Measurements from ENCODE around the gene DPH3. TPM values are rescaled to one million over a fixed set of nuclear protein-coding genes. Genes with fewer than 3 reads are reported as not detected.
A peak's percentile ranks its signal among the peaks of the same experiment; 100 is the strongest.

The DPH3 gene
- total RNA-seq, 1 donor from 2014 or later, result 30.2 TPM

DNA sequence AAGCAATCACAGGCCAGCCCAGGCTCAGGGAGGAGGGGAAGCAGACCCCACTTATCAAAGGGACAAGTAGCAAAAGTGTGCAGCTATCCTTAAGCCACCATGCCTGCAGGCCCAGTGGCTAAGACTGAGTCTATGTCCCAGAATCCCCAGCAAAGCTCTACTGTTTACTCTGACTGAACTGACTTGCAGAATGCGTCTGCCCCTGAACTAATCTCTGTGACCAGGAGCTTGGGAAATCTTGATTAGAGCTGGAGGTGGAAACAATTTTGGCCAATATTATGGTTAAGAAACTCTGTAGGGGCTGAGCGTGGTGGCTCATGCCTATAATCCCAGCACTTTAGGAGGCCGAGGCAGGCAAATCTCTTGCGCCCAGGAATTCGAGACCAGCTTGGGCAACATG, 22.6 kb downstream of the DPH3 start:
- Mint-ChIP-seq H3K4me1 (ENCODE audit: unreplicated experiment) (peaks cover 10% of the 10 kb centered on the region), H3K27me3 (peaks cover 9% of the 10 kb centered on the region), H3K9me3 (no peaks in the 10 kb centered on the region), H3K36me3 (no peaks in the 10 kb centered on the region), H3K4me3 (no peak overlapping the region), H3K27ac (no peak overlapping the region)
- no peak for DNase-seq (ENCODE audit: extremely low spot score, unreplicated experiment)
- TF ChIP-seq, protein P1, sequence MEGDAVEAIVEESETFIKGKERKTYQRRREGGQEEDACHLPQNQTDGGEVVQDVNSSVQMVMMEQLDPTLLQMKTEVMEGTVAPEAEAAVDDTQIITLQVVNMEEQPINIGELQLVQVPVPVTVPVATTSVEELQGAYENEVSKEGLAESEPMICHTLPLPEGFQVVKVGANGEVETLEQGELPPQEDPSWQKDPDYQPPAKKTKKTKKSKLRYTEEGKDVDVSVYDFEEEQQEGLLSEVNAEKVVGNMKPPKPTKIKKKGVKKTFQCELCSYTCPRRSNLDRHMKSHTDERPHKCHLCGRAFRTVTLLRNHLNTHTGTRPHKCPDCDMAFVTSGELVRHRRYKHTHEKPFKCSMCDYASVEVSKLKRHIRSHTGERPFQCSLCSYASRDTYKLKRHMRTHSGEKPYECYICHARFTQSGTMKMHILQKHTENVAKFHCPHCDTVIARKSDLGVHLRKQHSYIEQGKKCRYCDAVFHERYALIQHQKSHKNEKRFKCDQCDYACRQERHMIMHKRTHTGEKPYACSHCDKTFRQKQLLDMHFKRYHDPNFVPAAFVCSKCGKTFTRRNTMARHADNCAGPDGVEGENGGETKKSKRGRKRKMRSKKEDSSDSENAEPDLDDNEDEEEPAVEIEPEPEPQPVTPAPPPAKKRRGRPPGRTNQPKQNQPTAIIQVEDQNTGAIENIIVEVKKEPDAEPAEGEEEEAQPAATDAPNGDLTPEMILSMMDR (conservative IDR thresholded peaks at IDR 0.05), result no peak

DNA sequence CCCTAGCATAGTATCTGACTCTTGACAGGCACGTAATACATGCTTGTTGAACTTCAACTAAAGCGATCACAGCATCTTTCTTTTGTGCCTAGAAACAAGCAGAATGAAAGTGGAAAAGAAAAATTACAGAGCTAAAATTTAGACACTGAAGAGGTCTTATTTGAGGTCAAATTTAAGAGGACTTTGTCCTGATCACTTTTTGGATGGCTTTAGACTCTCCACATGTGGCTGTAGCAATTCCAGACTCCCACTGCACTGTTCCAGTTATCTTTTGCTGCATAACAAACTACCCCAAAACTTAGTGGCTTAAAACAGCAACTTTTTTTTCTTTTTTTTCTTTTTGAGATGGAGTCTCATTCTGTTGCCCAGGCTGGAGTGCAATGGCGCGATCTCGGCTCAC, 23.5 kb downstream of the DPH3 start:
- H3K4me3 Mint-ChIP-seq, result no peak overlapping the region
- no peaks in the 10 kb centered on the region for H3K9me3 Mint-ChIP-seq
- DNase-seq (ENCODE audit: extremely low spot score, unreplicated experiment), result no peak
- no peaks in the 10 kb centered on the region for H3K36me3 Mint-ChIP-seq
- peaks cover 9% of the 10 kb centered on the region for H3K27me3 Mint-ChIP-seq
- TF ChIP-seq, protein P1 (conservative IDR thresholded peaks at IDR 0.05), result no peak
- H3K27ac Mint-ChIP-seq, result no peak overlapping the region
- peaks cover 9% of the 10 kb centered on the region for H3K4me1 Mint-ChIP-seq (ENCODE audit: unreplicated experiment)

DNA sequence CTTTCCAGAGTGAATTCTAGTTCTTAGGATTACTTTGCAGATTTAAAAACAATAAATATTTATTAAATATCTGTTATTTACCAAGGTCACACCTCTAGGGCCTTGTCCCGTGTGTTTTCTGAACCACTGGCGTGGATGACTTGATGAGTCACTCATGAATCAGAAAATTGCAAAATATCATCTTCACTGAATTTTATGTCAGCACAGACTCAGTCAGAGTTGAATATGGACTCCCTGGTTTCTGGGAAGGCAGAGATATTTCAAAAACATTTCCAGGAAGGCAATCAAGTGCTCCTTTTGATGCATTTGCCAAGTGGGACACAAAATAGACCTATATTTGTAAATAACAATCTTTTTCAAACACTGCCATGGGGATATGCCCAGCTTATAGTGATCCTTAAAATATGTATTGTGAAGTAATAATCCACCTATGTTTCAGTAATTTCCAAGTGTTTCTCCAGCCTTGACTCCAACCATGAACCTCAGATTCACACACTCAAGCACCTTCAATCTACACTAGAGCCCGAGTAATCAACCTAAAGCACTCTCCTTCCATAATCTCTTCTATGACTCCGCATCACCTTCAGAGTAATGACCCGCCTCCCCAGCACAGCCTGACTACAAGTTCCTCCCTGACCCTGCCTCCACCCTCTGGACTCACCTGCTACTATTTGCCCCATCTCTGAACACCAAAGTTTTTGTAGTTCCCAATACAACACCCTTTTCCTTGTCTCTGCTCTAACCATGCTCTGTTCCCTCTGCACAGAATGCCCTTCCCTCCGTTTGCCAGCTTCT, 24.3 kb downstream of the DPH3 start:
- Mint-ChIP-seq H3K27me3 (peaks cover 9% of the 10 kb centered on the region), H3K36me3 (no peaks in the 10 kb centered on the region), H3K4me1 (ENCODE audit: unreplicated experiment) (peaks cover 9% of the 10 kb centered on the region), H3K9me3 (no peaks in the 10 kb centered on the region), H3K27ac (peak overlapping the region; percentile 24), H3K4me3 (no peak overlapping the region)
- no peak for DNase-seq (ENCODE audit: extremely low spot score, unreplicated experiment)
- TF ChIP-seq, protein P1 (conservative IDR thresholded peaks at IDR 0.05), result no peak

DNA sequence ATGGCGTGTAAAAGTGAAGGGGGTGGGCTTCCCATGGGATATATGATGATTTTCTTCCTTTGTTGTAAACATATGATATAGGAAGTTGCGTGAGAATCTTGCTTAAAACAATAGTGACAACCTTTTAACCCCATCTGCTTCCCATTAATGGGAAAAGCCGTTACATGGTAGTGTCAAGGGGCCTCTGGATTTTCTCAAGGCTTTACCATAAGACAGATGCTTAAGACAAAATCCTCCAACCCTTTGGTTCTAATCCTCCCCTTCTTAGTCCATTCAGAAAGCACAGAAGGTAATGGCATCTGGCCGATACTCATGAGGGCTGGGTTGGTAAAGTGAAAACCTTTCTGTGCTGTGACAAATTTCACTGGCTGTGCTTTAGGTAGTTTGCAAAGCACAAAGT, 25.0 kb downstream of the DPH3 start:
- no peaks in the 10 kb centered on the region for H3K9me3 Mint-ChIP-seq
- DNase-seq (ENCODE audit: extremely low spot score, unreplicated experiment), result no peak
- TF ChIP-seq, protein P1 (conservative IDR thresholded peaks at IDR 0.05), result no peak
- H3K27ac Mint-ChIP-seq, result no peak overlapping the region
- H3K36me3 Mint-ChIP-seq, result no peaks in the 10 kb centered on the region
- H3K4me1 Mint-ChIP-seq (ENCODE audit: unreplicated experiment), result peaks cover 9% of the 10 kb centered on the region
- H3K27me3 Mint-ChIP-seq, result peaks cover 9% of the 10 kb centered on the region
- no peak overlapping the region for H3K4me3 Mint-ChIP-seq

DNA sequence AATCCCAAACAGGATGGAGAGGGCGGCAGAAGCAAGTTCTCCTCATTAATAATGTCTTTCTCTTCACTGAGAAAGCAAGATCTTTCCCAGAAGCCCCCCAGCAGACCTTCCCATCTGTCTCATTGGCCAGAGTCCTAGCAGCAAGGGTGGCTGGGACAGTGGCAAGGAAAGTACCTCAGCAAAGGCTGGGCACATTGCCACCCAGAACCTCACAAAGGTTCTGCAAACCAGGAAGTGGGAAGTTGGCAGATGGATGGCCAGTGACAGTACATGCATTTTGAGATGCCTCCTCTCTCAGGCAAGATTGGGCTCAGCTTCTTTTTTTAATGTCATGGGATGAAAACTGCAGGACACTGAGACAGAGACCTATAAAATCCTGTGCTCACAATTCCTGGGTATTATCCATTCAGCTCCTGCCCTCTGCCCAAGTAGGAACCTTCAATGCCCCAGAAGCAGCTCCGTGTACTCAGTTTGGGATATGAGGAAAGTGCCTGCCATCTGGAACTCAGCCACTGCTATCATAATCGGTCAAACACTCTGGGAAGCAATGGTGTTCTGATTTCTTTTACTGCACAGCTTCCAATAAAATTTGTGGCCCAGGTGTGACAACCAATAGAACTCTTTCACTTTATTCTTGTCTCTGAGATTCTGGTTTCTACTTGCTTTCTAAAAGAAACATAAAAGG, 25.5 kb downstream of the DPH3 start:
- no peaks in the 10 kb centered on the region for H3K36me3 Mint-ChIP-seq
- TF ChIP-seq, protein P1 (conservative IDR thresholded peaks at IDR 0.05), result no peak
- H3K4me3 Mint-ChIP-seq, result no peak overlapping the region
- no peak overlapping the region for H3K27ac Mint-ChIP-seq
- peaks cover 9% of the 10 kb centered on the region for H3K4me1 Mint-ChIP-seq (ENCODE audit: unreplicated experiment)
- no peaks in the 10 kb centered on the region for H3K9me3 Mint-ChIP-seq
- no peak for DNase-seq (ENCODE audit: extremely low spot score, unreplicated experiment)
- peaks cover 9% of the 10 kb centered on the region for H3K27me3 Mint-ChIP-seq

Measured in type B pancreatic cell (in vitro differentiated cells).